GM12864 (cell line): ENCODE results near the gene RAI1.
A peak's percentile ranks its signal among the peaks of the same experiment; 100 is the strongest.

ENCODE experiments used
- DNase-seq: peaks from one replicate; pipeline ENCODE4 v3.0.0-alpha.2; 2011; ENCODE audit warnings: low read depth
- H3K4me3 ChIP-seq: 2 replicates; pipeline ENCODE4 v1.5.1; 2011; ENCODE audit warnings: mild to moderate bottlenecking, low read depth, low read length, control low read depth
- CTCF ChIP-seq: IDR thresholded peaks from 2 replicates; pipeline ENCODE4 v1.5.1; 2011; ENCODE audit warnings: low read depth, mild to moderate bottlenecking, moderate library complexity, low read length, control low read depth, inconsistent platforms; ENCODE audit errors: missing control alignments

RAI1 gene

GRCh38 chr17:17772231-17772630, 91.0 kb downstream of the RAI1 start:
- no peak overlapping the region for H3K4me3 ChIP-seq
- no peak for TF ChIP-seq CTCF

GRCh38 chr17:17774009-17774881, 93.0 kb downstream of the RAI1 start:
- peak; percentile 6 for TF ChIP-seq CTCF
- no peak overlapping the region for H3K4me3 ChIP-seq
- no peak for DNase-seq

More at GRCh38 chr17:17772231-17772630, 91.0 kb downstream of the RAI1 start:
- DNase-seq = no peak

GRCh38 chr17:17776889-17777288, 95.6 kb downstream of the RAI1 start:
- DNase-seq = no peak
- no peak for TF ChIP-seq CTCF
- no peak overlapping the region for H3K4me3 ChIP-seq

GRCh38 chr17:17778308-17779014, 97.2 kb downstream of the RAI1 start:
- H3K4me3 ChIP-seq = no peak overlapping the region

GRCh38 chr17:17779015-17779611, 97.9 kb downstream of the RAI1 start:
- TF ChIP-seq CTCF = no peak
- no peak for DNase-seq
- no peak overlapping the region for H3K4me3 ChIP-seq

More at GRCh38 chr17:17778308-17779014, 97.2 kb downstream of the RAI1 start:
- TF ChIP-seq CTCF = no peak
- no peak for DNase-seq

- H3K4me3 ChIP-seq = no peak overlapping the region
- TF ChIP-seq CTCF = no peak
- no peak for DNase-seq
These were observed 99.8 kb downstream of the RAI1 start for GRCh38 chr17:17780922-17781590.
